Body of pancreas (tissue), 4 donors: ENCODE results near the gene DOK1. TPM values are rescaled to one million over a fixed set of nuclear protein-coding genes. Genes with fewer than 3 reads are reported as not detected.

Experiments
- ATAC-seq: fragments of 150-250 bp; one replicate; pipeline ENCODE4 v1.9.1; 2016
- DNase-seq, 4 donors: peaks; one replicate each; pipeline ENCODE4 v3.0.0-alpha.2; 2019
- H3K27ac ChIP-seq, 4 donors: fragments of 200-600 bp; sonication (generic); 1 replicate in 3 of 4; 2 replicates in 1 of 4; pipeline versions ENCODE4 v1.5.1 to v1.6.1; 2016 to 2019; ENCODE audit warnings: mild to moderate bottlenecking in 1 of 4, mixed read lengths in 1 of 4, moderate library complexity in 1 of 4
- H3K27me3 ChIP-seq, 2 donors: fragments of 200-600 bp; sonication (generic); one replicate each; pipeline ENCODE4 v1.6.0; 2016; ENCODE audit warnings: mild to moderate bottlenecking in 1 of 2
- H3K36me3 ChIP-seq, 2 donors: fragments of 200-600 bp; sonication (generic); replicated peaks in 1 of 2; 2 replicates each; pipeline ENCODE4 v1.5.1; 2016; ENCODE audit warnings: low read depth in 2 of 2; ENCODE audit not compliant: insufficient read depth in 1 of 2
- H3K4me1 ChIP-seq: fragments of 200-600 bp; sonication (generic); one replicate; pipeline ENCODE4 v1.6.0; 2016
- H3K4me3 ChIP-seq, 2 donors: fragments of 200-600 bp; sonication (generic); 1 replicate in 1 of 2; 2 replicates in 1 of 2; pipeline ENCODE4 v1.5.1; 2016 to 2019
- H3K9me3 ChIP-seq, 3 donors: fragments of 200-600 bp; sonication (generic); 1 replicate in 2 of 3; 2 replicates in 1 of 3; pipeline ENCODE4 v1.5.1; 2016
- CTCF ChIP-seq, 7 experiments: fragments of 450-650 bp in 4 of 7; fragments of 200-600 bp in 3 of 7; sonication (generic) in 3 of 7; IDR thresholded peaks; one replicate each; pipeline ENCODE4 v1.5.1; 2016 to 2019; ENCODE audit warnings: antibody characterized with exemption in 7 of 7
- POLR2A ChIP-seq, 3 donors: fragments of 450-650 bp; IDR thresholded peaks; one replicate each; pipeline ENCODE4 v1.6.1; 2016; ENCODE audit warnings: antibody characterized with exemption in 3 of 3, mild to moderate bottlenecking in 2 of 3
- WGBS, 2 donors: methylation state at CpG; one replicate each; pipeline ENCODE4 v1.1.5; 2017; 5-methylcytosine and 5-hydroxymethylcytosine counted together
- intact Hi-C: fragments of 100-400 bp; cut with DNase I; formaldehyde crosslinking; loops from one replicate; pipeline ENCODE4 v1.15.1; 2023
- total RNA-seq, 2 donors: library from RNA; depleted of rRNA; stranded (reverse); fragments of >200 nt; gene quantifications; one replicate each; pipeline ENCODE4 v1.1.0, GENCODE V29; 2016

DOK1 gene
- total RNA-seq, 2 donors from 2014 or later = 9.2 to 15.3 TPM

- no peak for TF ChIP-seq CTCF (IDR thresholded peaks at IDR 0.05)
- TF ChIP-seq POLR2A (IDR thresholded peaks at IDR 0.05) = no peak
- intact Hi-C loops = no loop called here
- Histone ChIP-seq H3K36me3 (no peaks in the 10 kb centered on the region), H3K4me1 (peaks cover 20% of the 10 kb centered on the region), H3K4me3 (peak overlapping the region; percentile 24 to 69), H3K27ac (peak overlapping the region in 3 of 4 donors; percentile 40 to 62 (median 53)), H3K27me3 (no peaks in the 10 kb centered on the region), H3K9me3 (no peaks in the 10 kb centered on the region)
- ATAC-seq (no peak), DNase-seq (no peak)
- WGBS, 2 donors = 17 to 32% methylated on average over 15 to 26 of the region's 26 CpGs
These were observed 6.1 kb upstream of the DOK1 start for GRCh38 chr2:74548285-74548899.

- Histone ChIP-seq H3K36me3 (no peaks in the 10 kb centered on the region), H3K27me3 (no peaks in the 10 kb centered on the region), H3K4me1 (peaks cover 26% of the 10 kb centered on the region), H3K9me3 (no peaks in the 10 kb centered on the region), H3K4me3 (peak overlapping the region; percentile 24 to 69), H3K27ac (peak overlapping the region in 3 of 4 donors; percentile 40 to 62 (median 53))
- 3 to 12% methylated on average over 17 to 85 of the region's 85 CpGs for WGBS, 2 donors
- TF ChIP-seq CTCF (IDR thresholded peaks at IDR 0.05) = peak in 1 of 7 experiments; percentile 13
- peak in 2 of 3 donors; percentile 30 to 32 for TF ChIP-seq POLR2A (IDR thresholded peaks at IDR 0.05)
- ATAC-seq (peak; percentile 85), DNase-seq (peak; percentile 60 to 72 (median 62))
- intact Hi-C loops = no loop called here
These were observed 5.4 kb upstream of the DOK1 start for GRCh38 chr2:74548900-74549826.

GRCh38 chr2:74550231-74550630 is 4.3 kb upstream of the DOK1 start:
- intact Hi-C loops = no loop called here
- Histone ChIP-seq H3K36me3 (no peaks in the 10 kb centered on the region), H3K27ac (no peak overlapping the region), H3K27me3 (no peaks in the 10 kb centered on the region), H3K4me3 (no peak overlapping the region), H3K4me1 (peaks cover 28% of the 10 kb centered on the region), H3K9me3 (no peaks in the 10 kb centered on the region)
- DNase-seq (no peak), ATAC-seq (no peak)
- 90 to 91% methylated on average over 7 of the region's 7 CpGs for WGBS, 2 donors
- TF ChIP-seq CTCF (IDR thresholded peaks at IDR 0.05) = no peak
- no peak for TF ChIP-seq POLR2A (IDR thresholded peaks at IDR 0.05)

GRCh38 chr2:74551530-74551929 is 3.0 kb upstream of the DOK1 start:
- Histone ChIP-seq H3K9me3 (no peaks in the 10 kb centered on the region), H3K36me3 (no peaks in the 10 kb centered on the region), H3K27ac (no peak overlapping the region), H3K4me1 (peaks cover 33% of the 10 kb centered on the region), H3K27me3 (no peaks in the 10 kb centered on the region), H3K4me3 (no peak overlapping the region)
- no peak for ATAC-seq
- no peak for TF ChIP-seq POLR2A (IDR thresholded peaks at IDR 0.05)
- TF ChIP-seq CTCF (IDR thresholded peaks at IDR 0.05) = no peak
- no peak for DNase-seq
- intact Hi-C loops = no loop called here
